ENCODE results near the gene SLC22A15. TPM values are rescaled to one million over a fixed set of nuclear protein-coding genes. Genes with fewer than 3 reads are reported as not detected.
"Not testable (repeated sequence)": the region's sequence is repeated elsewhere in the genome, so short reads cannot be mapped to it uniquely, and the experiment has no call there.

The SLC22A15 gene
- total and polyA plus RNA-seq, 4 donors = 2.9 to 6.8 (median 5.5) TPM

- Histone ChIP-seq H3K4me3 (ENCODE audit: low read length in 2 of 2) (no peak overlapping the region), H3K27ac (ENCODE audit: low read depth in 1 of 2, low read length in 2 of 2) (no peak overlapping the region), H3K9me3 (ENCODE audit: control insufficient read depth, low read length) (no peaks in the 10 kb centered on the region), H3K4me1 (ENCODE audit: control insufficient read depth in 1 of 2, insufficient read depth in 2 of 2, low read length in 2 of 2) (no peaks in the 10 kb centered on the region), H3K27me3 (ENCODE audit: control insufficient read depth in 1 of 2, insufficient read depth in 2 of 2, low read length in 1 of 2) (no peaks in the 10 kb centered on the region), H3K36me3 (ENCODE audit: control insufficient read depth in 1 of 2, insufficient read depth in 2 of 2, low read length in 1 of 2) (no peaks in the 10 kb centered on the region)
- ATAC-seq (ENCODE audit: low FRiP score) = no peak
- intact Hi-C loops (cut with DNase I) = no loop called here
- WGBS, 2 donors = 71 to 89% methylated on average over 1 of the region's 1 CpG
- DNase-seq = no peak
Observed at GRCh38 chr1:115953180-115953579, 23.1 kb upstream of the SLC22A15 start.

GRCh38 chr1:115954684-115955083 is 21.6 kb upstream of the SLC22A15 start:
- no peaks in the 10 kb centered on the region for H3K36me3 ChIP-seq (ENCODE audit: control insufficient read depth in 1 of 2, insufficient read depth in 2 of 2, low read length in 1 of 2)
- H3K27ac ChIP-seq (ENCODE audit: low read depth in 1 of 2, low read length in 2 of 2) = no peak overlapping the region
- intact Hi-C loops (cut with DNase I) = no loop called here
- 41 to 48% methylated on average over 2 of the region's 2 CpGs for WGBS, 2 donors
- H3K9me3 ChIP-seq (ENCODE audit: control insufficient read depth, low read length) = no peaks in the 10 kb centered on the region
- no peak for ATAC-seq (ENCODE audit: low FRiP score)
- no peak for DNase-seq
- H3K4me1 ChIP-seq (ENCODE audit: control insufficient read depth in 1 of 2, insufficient read depth in 2 of 2, low read length in 2 of 2) = no peaks in the 10 kb centered on the region
- no peaks in the 10 kb centered on the region for H3K27me3 ChIP-seq (ENCODE audit: control insufficient read depth in 1 of 2, insufficient read depth in 2 of 2, low read length in 1 of 2)
- H3K4me3 ChIP-seq (ENCODE audit: low read length in 2 of 2) = no peak overlapping the region

- ATAC-seq (ENCODE audit: low FRiP score) (no peak), DNase-seq (no peak)
- H3K27ac ChIP-seq (ENCODE audit: low read depth in 1 of 2, low read length in 2 of 2) = no peak overlapping the region
- no peaks in the 10 kb centered on the region for H3K27me3 ChIP-seq (ENCODE audit: control insufficient read depth in 1 of 2, insufficient read depth in 2 of 2, low read length in 1 of 2)
- intact Hi-C loops (cut with DNase I) = no loop called here
- H3K4me3 ChIP-seq (ENCODE audit: low read length in 2 of 2) = no peak overlapping the region
- H3K9me3 ChIP-seq (ENCODE audit: control insufficient read depth, low read length) = no peaks in the 10 kb centered on the region
- H3K4me1 ChIP-seq (ENCODE audit: control insufficient read depth in 1 of 2, insufficient read depth in 2 of 2, low read length in 2 of 2) = no peaks in the 10 kb centered on the region
- WGBS, 2 donors = 80 to 93% methylated on average over 1 of the region's 1 CpG
- H3K36me3 ChIP-seq (ENCODE audit: control insufficient read depth in 1 of 2, insufficient read depth in 2 of 2, low read length in 1 of 2) = no peaks in the 10 kb centered on the region
Observed at GRCh38 chr1:115955228-115955627, 21.1 kb upstream of the SLC22A15 start.

- no peaks in the 10 kb centered on the region for H3K9me3 ChIP-seq (ENCODE audit: control insufficient read depth, low read length)
- no peaks in the 10 kb centered on the region for H3K36me3 ChIP-seq (ENCODE audit: control insufficient read depth in 1 of 2, insufficient read depth in 2 of 2, low read length in 1 of 2)
- ATAC-seq (ENCODE audit: low FRiP score) (no peak), DNase-seq (no peak)
- intact Hi-C loops (cut with DNase I) = no loop called here
- 82 to 89% methylated on average over 2 of the region's 2 CpGs for WGBS, 2 donors
- H3K27ac ChIP-seq (ENCODE audit: low read depth in 1 of 2, low read length in 2 of 2) = no peak overlapping the region
- H3K4me3 ChIP-seq (ENCODE audit: low read length in 2 of 2) = no peak overlapping the region
- no peaks in the 10 kb centered on the region for H3K4me1 ChIP-seq (ENCODE audit: control insufficient read depth in 1 of 2, insufficient read depth in 2 of 2, low read length in 2 of 2)
- H3K27me3 ChIP-seq (ENCODE audit: control insufficient read depth in 1 of 2, insufficient read depth in 2 of 2, low read length in 1 of 2) = no peaks in the 10 kb centered on the region
Observed at GRCh38 chr1:115958866-115959265, 17.4 kb upstream of the SLC22A15 start.

GRCh38 chr1:115969509-115969908 is 6.8 kb upstream of the SLC22A15 start:
- H3K4me1 ChIP-seq (ENCODE audit: control insufficient read depth in 1 of 2, insufficient read depth in 2 of 2, low read length in 2 of 2) = no peaks in the 10 kb centered on the region
- H3K4me3 ChIP-seq (ENCODE audit: low read length in 2 of 2) = no peak overlapping the region
- no peaks in the 10 kb centered on the region for H3K36me3 ChIP-seq (ENCODE audit: control insufficient read depth in 1 of 2, insufficient read depth in 2 of 2, low read length in 1 of 2)
- no peaks in the 10 kb centered on the region for H3K27me3 ChIP-seq (ENCODE audit: control insufficient read depth in 1 of 2, insufficient read depth in 2 of 2, low read length in 1 of 2)
- DNase-seq (no peak), ATAC-seq (ENCODE audit: low FRiP score) (no peak)
- 22 to 24% methylated on average over 2 of the region's 2 CpGs for WGBS, 2 donors
- no peaks in the 10 kb centered on the region for H3K9me3 ChIP-seq (ENCODE audit: control insufficient read depth, low read length)
- intact Hi-C loops (cut with DNase I) = no loop called here
- H3K27ac ChIP-seq (ENCODE audit: low read depth in 1 of 2, low read length in 2 of 2) = no peak overlapping the region

GRCh38 chr1:115971778-115972177 is 4.5 kb upstream of the SLC22A15 start:
- H3K4me3 ChIP-seq (ENCODE audit: low read length in 2 of 2); H3K27me3 ChIP-seq (ENCODE audit: control insufficient read depth in 1 of 2, insufficient read depth in 2 of 2, low read length in 1 of 2); intact Hi-C loops (cut with DNase I); DNase-seq; H3K36me3 ChIP-seq (ENCODE audit: control insufficient read depth in 1 of 2, insufficient read depth in 2 of 2, low read length in 1 of 2); H3K4me1 ChIP-seq (ENCODE audit: control insufficient read depth in 1 of 2, insufficient read depth in 2 of 2, low read length in 2 of 2); H3K27ac ChIP-seq (ENCODE audit: low read depth in 1 of 2, low read length in 2 of 2); ATAC-seq (ENCODE audit: low FRiP score); H3K9me3 ChIP-seq (ENCODE audit: control insufficient read depth, low read length): not testable (repeated sequence)
- WGBS, 2 donors = 95 to 96% methylated on average over 7 of the region's 7 CpGs

GRCh38 chr1:115973154-115973553 is 3.2 kb upstream of the SLC22A15 start:
- Histone ChIP-seq H3K4me1 (ENCODE audit: control insufficient read depth in 1 of 2, insufficient read depth in 2 of 2, low read length in 2 of 2) (no peaks in the 10 kb centered on the region), H3K4me3 (ENCODE audit: low read length in 2 of 2) (no peak overlapping the region), H3K9me3 (ENCODE audit: control insufficient read depth, low read length) (no peaks in the 10 kb centered on the region), H3K27me3 (ENCODE audit: control insufficient read depth in 1 of 2, insufficient read depth in 2 of 2, low read length in 1 of 2) (no peaks in the 10 kb centered on the region), H3K27ac (ENCODE audit: low read depth in 1 of 2, low read length in 2 of 2) (no peak overlapping the region), H3K36me3 (ENCODE audit: control insufficient read depth in 1 of 2, insufficient read depth in 2 of 2, low read length in 1 of 2) (no peaks in the 10 kb centered on the region)
- ATAC-seq (ENCODE audit: low FRiP score) (no peak), DNase-seq (no peak)
- intact Hi-C loops (cut with DNase I) = no loop called here
- WGBS, 2 donors = 97 to 100% methylated on average over 1 of the region's 1 CpG

- Histone ChIP-seq H3K27me3 (ENCODE audit: control insufficient read depth in 1 of 2, insufficient read depth in 2 of 2, low read length in 1 of 2) (no peaks in the 10 kb centered on the region), H3K9me3 (ENCODE audit: control insufficient read depth, low read length) (no peaks in the 10 kb centered on the region), H3K27ac (ENCODE audit: low read depth in 1 of 2, low read length in 2 of 2) (no peak overlapping the region), H3K4me1 (ENCODE audit: control insufficient read depth in 1 of 2, insufficient read depth in 2 of 2, low read length in 2 of 2) (no peaks in the 10 kb centered on the region), H3K36me3 (ENCODE audit: control insufficient read depth in 1 of 2, insufficient read depth in 2 of 2, low read length in 1 of 2) (no peaks in the 10 kb centered on the region), H3K4me3 (ENCODE audit: low read length in 2 of 2) (peak overlapping the region; percentile 81 to 91)
- 46 to 48% methylated on average over 11 of the region's 11 CpGs for WGBS, 2 donors
- no peak for DNase-seq
- no peak for ATAC-seq (ENCODE audit: low FRiP score)
- intact Hi-C loops (cut with DNase I) = loop anchor here in 1 of 2 donors (2.0 kb wide), 1 partner anchor 167 kb away; no protein-coding TSS in a partner anchor
Observed at GRCh38 chr1:115975569-115976061, 698 bp upstream of the SLC22A15 start.

- ATAC-seq (ENCODE audit: low FRiP score) (no peak), DNase-seq (no peak)
- Histone ChIP-seq H3K4me3 (ENCODE audit: low read length in 2 of 2) (peak overlapping the region; percentile 81 to 91), H3K27me3 (ENCODE audit: control insufficient read depth in 1 of 2, insufficient read depth in 2 of 2, low read length in 1 of 2) (no peaks in the 10 kb centered on the region), H3K9me3 (ENCODE audit: control insufficient read depth, low read length) (no peaks in the 10 kb centered on the region), H3K4me1 (ENCODE audit: control insufficient read depth in 1 of 2, insufficient read depth in 2 of 2, low read length in 2 of 2) (no peaks in the 10 kb centered on the region), H3K36me3 (ENCODE audit: control insufficient read depth in 1 of 2, insufficient read depth in 2 of 2, low read length in 1 of 2) (no peaks in the 10 kb centered on the region), H3K27ac (ENCODE audit: low read depth in 1 of 2, low read length in 2 of 2) (no peak overlapping the region)
- WGBS, 2 donors = 50% methylated on average over 15 of the region's 15 CpGs
- intact Hi-C loops (cut with DNase I) = loop anchor here in 1 of 2 donors (2.0 kb wide), 1 partner anchor 168 kb away; no protein-coding TSS in a partner anchor
Observed at GRCh38 chr1:115976921-115977498, 697 bp downstream of the SLC22A15 start.
